Glutamatergic neuron (in vitro differentiated cells): ENCODE measurements around the gene EIF2S1. TPM values are rescaled to one million over a fixed set of nuclear protein-coding genes. Genes with fewer than 3 reads are reported as not detected.

Source experiments
- DNase-seq: peaks from one replicate; pipeline ENCODE4 v3.0.0; 2022
- H3K27ac Mint-ChIP-seq: one replicate; pipeline ENCODE4 v1.8.0; 2020; ENCODE audit warnings: mild to moderate bottlenecking, mixed read lengths, inconsistent platforms; ENCODE audit not compliant: unreplicated experiment
- H3K27me3 Mint-ChIP-seq: one replicate; pipeline ENCODE4 v1.8.0; 2020; ENCODE audit warnings: mild to moderate bottlenecking, moderate library complexity, mixed read lengths, inconsistent platforms; ENCODE audit not compliant: unreplicated experiment
- H3K36me3 Mint-ChIP-seq: one replicate; pipeline ENCODE4 v1.8.0; 2020; ENCODE audit warnings: mild to moderate bottlenecking, mixed read lengths, inconsistent platforms; ENCODE audit not compliant: unreplicated experiment
- H3K4me1 Mint-ChIP-seq: one replicate; pipeline ENCODE4 v1.8.0; 2020; ENCODE audit warnings: mild to moderate bottlenecking, low read depth, mixed read lengths, inconsistent platforms; ENCODE audit not compliant: unreplicated experiment
- H3K4me3 Mint-ChIP-seq: one replicate; pipeline ENCODE4 v1.8.0; 2020; ENCODE audit warnings: mild to moderate bottlenecking, mixed read lengths, inconsistent platforms; ENCODE audit not compliant: unreplicated experiment
- H3K9me3 Mint-ChIP-seq: one replicate; pipeline ENCODE4 v1.8.0; 2020; ENCODE audit warnings: mild to moderate bottlenecking, moderate library complexity, mixed read lengths, inconsistent platforms; ENCODE audit not compliant: unreplicated experiment
- CTCF ChIP-seq: fragments of 200-600 bp; sonication (generic); IDR thresholded peaks from one replicate; pipeline ENCODE4 v1.5.0; 2021; ENCODE audit not compliant: partially characterized antibody, unreplicated experiment
- total RNA-seq: library from RNA; stranded (reverse); fragmentation: NEBNext Ultra II Directional; extraction: Animal tissue kit (Norgen Biotek cat#: 25700); gene quantifications from one replicate; pipeline ENCODE4 v1.2.1, GENCODE V29; 2021; ENCODE audit not compliant: unreplicated experiment

Gene EIF2S1
- total RNA-seq, 1 donor from 2014 or later = 68.2 TPM

- no peak for TF ChIP-seq CTCF
- H3K4me3 Mint-ChIP-seq = no peak overlapping the region
- no peak overlapping the region for H3K27ac Mint-ChIP-seq
Measured at GRCh38 chr14:67371247-67372148, 11.4 kb downstream of the EIF2S1 start.

GRCh38 chr14:67372833-67373232 lies 12.7 kb downstream of the EIF2S1 start:
- H3K27ac Mint-ChIP-seq = no peak overlapping the region
- no peaks in the 10 kb centered on the region for H3K4me1 Mint-ChIP-seq
- no peaks in the 10 kb centered on the region for H3K36me3 Mint-ChIP-seq
- no peaks in the 10 kb centered on the region for H3K27me3 Mint-ChIP-seq
- no peak overlapping the region for H3K4me3 Mint-ChIP-seq
- no peak for DNase-seq
- no peak for TF ChIP-seq CTCF
- H3K9me3 Mint-ChIP-seq = no peaks in the 10 kb centered on the region

More at GRCh38 chr14:67371247-67372148, 11.4 kb downstream of the EIF2S1 start:
- H3K36me3 Mint-ChIP-seq = peaks cover 5% of the 10 kb centered on the region
- DNase-seq = no peak
- no peaks in the 10 kb centered on the region for H3K9me3 Mint-ChIP-seq
- H3K27me3 Mint-ChIP-seq = no peaks in the 10 kb centered on the region
- H3K4me1 Mint-ChIP-seq = no peaks in the 10 kb centered on the region

GRCh38 chr14:67373347-67373746 lies 13.2 kb downstream of the EIF2S1 start:
- Mint-ChIP-seq H3K27ac (no peak overlapping the region), H3K9me3 (no peaks in the 10 kb centered on the region), H3K36me3 (no peaks in the 10 kb centered on the region), H3K4me1 (no peaks in the 10 kb centered on the region), H3K4me3 (no peak overlapping the region), H3K27me3 (no peaks in the 10 kb centered on the region)
- no peak for TF ChIP-seq CTCF
- no peak for DNase-seq

- Mint-ChIP-seq H3K27ac (no peak overlapping the region), H3K9me3 (no peaks in the 10 kb centered on the region), H3K27me3 (no peaks in the 10 kb centered on the region), H3K4me3 (no peak overlapping the region), H3K4me1 (no peaks in the 10 kb centered on the region), H3K36me3 (no peaks in the 10 kb centered on the region)
- no peak for TF ChIP-seq CTCF
- no peak for DNase-seq
Measured at GRCh38 chr14:67377916-67378315, 17.8 kb downstream of the EIF2S1 start.

GRCh38 chr14:67385120-67385519 lies 25.0 kb downstream of the EIF2S1 start:
- Mint-ChIP-seq H3K36me3 (no peaks in the 10 kb centered on the region), H3K9me3 (no peaks in the 10 kb centered on the region), H3K27me3 (no peaks in the 10 kb centered on the region), H3K27ac (no peak overlapping the region), H3K4me3 (no peak overlapping the region), H3K4me1 (no peaks in the 10 kb centered on the region)
- no peak for DNase-seq
- TF ChIP-seq CTCF = no peak
